Lower leg skin (tissue), 4 donors: Measurements from ENCODE around the gene COX14. TPM values are rescaled to one million over a fixed set of nuclear protein-coding genes. Genes with fewer than 3 reads are reported as not detected.

Source experiments
- DNase-seq, 2 donors: peaks; one replicate each; pipeline ENCODE4 v3.0.0-alpha.2; 2019; ENCODE audit warnings: low spot score in 2 of 2
- H3K4me3 ChIP-seq: fragments of 200-600 bp; sonication (generic); 2 replicates; pipeline ENCODE4 v1.5.1; 2017; ENCODE audit warnings: mild to moderate bottlenecking, low read depth; ENCODE audit not compliant: poor library complexity, severe bottlenecking
- CTCF ChIP-seq, 3 donors: fragments of 450-650 bp; IDR thresholded peaks; one replicate each; pipeline ENCODE4 v1.5.1; 2016; ENCODE audit warnings: antibody characterized with exemption in 3 of 3, mild to moderate bottlenecking in 3 of 3, moderate library complexity in 2 of 3
- POLR2A ChIP-seq, 2 donors: fragments of 450-650 bp; IDR thresholded peaks; one replicate each; pipeline ENCODE4 v1.6.1; 2016 to 2017; ENCODE audit warnings: antibody characterized with exemption in 2 of 2, mild to moderate bottlenecking in 1 of 2, moderate library complexity in 1 of 2
- WGBS, 2 donors: methylation state at CpG; one replicate each; pipeline ENCODE4 v1.1.5; 2018; 5-methylcytosine and 5-hydroxymethylcytosine counted together
- intact Hi-C: fragments of 100-400 bp; cut with DNase I; formaldehyde crosslinking; loops from one replicate; pipeline ENCODE4 v1.15.0; 2023; ENCODE audit warnings: low total_unique reads
- total RNA-seq, 4 donors: library from RNA; depleted of rRNA; stranded (reverse); fragments of >200 nt; gene quantifications; one replicate each; pipeline ENCODE4 v1.1.0, GENCODE V29; 2016

The COX14 gene
- total RNA-seq, 4 donors from 2014 or later, result 29.0 to 52.1 (median 36.8) TPM

DNA sequence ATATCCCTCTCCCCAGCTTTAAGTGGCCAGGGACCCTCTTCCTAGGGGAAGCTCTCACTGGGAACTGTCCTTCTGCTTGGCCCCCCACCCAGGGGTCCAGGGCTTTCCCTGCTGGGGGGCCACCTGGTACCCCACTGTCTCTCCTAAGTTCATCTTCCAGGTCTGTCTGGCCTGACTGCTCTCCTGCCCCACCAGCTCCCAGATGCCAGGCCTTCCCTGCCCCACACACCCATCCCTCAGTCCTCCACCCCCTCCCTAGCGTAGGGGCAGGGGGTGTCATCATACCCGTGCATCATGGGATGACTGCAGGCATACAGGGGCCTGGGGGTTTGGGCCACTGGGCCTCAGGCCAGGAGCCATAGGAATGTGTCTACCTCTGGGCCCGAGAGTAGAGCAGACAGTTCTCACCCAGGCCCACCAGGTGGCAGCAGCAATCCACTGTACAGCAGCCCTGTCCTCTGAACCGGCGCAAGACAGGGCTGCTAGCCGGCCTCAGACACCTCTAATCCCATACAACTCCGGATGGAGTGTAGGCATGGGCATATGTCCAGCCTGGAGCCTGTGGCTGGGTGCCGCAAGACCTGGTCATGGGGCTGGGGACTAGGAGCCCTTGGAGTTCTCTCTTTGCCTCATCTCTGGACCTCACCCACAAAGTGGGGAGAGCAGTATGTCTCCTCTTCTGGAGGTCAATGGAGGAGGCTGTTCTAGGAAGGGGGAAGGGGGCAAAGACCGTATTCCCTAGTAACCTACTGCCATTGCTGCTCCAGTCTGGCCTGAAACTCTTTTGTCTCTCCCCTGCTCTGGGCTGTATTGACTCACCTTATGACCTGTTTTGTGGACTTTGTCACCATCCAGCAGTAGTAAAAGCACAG, 36.9 kb upstream of the COX14 start:
- peak; percentile 77 to 97 for DNase-seq
- intact Hi-C loops, result loop anchor here (5.0 kb wide), 2 partner anchors 102 to 208 kb away; no protein-coding TSS in a partner anchor
- 3 to 6% methylated on average over 9 of the region's 9 CpGs for WGBS, 2 donors

DNA sequence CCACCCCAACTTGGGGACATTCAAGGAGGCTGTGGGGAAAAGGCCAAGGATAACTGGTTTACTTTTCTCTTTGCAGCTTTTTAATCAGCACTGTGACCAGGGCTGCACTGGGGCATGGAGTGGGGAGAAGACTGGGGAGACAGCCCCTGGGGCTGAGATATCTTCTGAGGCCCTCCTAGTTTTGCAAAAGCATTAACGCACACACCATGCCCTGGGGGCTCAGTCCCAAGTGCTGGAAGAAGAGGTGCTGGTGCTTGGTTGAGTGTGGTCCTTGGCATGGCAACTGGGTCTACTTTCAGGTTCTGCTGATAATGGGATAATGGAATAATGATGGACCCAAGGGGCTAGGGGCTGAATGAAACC, 36.2 kb upstream of the COX14 start:
- DNase-seq, result no peak
- intact Hi-C loops, result loop anchor here (5.0 kb wide), 1 partner anchor 102 kb away; no protein-coding TSS in a partner anchor
- WGBS, 2 donors, result 50 to 77% methylated on average over 1 of the region's 1 CpG
- H3K4me3 ChIP-seq, result no peak overlapping the region
- no peak for TF ChIP-seq CTCF (IDR thresholded peaks at IDR 0.05)
- TF ChIP-seq POLR2A (IDR thresholded peaks at IDR 0.05), result no peak

More for the DNA sequence above, 36.9 kb upstream of the COX14 start:
- TF ChIP-seq POLR2A (IDR thresholded peaks at IDR 0.05) (no peak), CTCF (IDR thresholded peaks at IDR 0.05) (peak in 2 of 3 donors; percentile 55 to 93)
- H3K4me3 ChIP-seq, result no peak overlapping the region

DNA sequence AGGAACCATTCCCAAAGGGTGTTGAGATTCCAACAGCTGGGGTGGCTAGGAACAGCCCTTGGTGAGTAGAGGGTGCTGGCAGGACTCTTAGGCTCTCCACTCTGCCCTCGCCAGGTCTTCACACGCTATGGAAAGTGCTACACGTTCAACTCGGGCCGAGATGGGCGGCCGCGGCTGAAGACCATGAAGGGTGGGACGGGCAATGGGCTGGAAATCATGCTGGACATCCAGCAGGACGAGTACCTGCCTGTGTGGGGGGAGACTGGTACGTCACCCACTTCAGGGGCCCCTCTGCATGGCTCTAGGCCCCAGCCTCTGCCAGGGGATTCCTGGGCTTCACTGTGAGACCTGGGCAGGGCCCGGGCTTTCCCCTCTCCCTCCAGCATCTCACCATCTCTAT, 34.9 kb upstream of the COX14 start:
- 88 to 90% methylated on average over 12 of the region's 12 CpGs for WGBS, 2 donors
- no peak overlapping the region for H3K4me3 ChIP-seq
- TF ChIP-seq CTCF (IDR thresholded peaks at IDR 0.05) (no peak), POLR2A (IDR thresholded peaks at IDR 0.05) (no peak)
- no peak for DNase-seq
- intact Hi-C loops, result loop anchor here (5.0 kb wide), 1 partner anchor 100 kb away; no protein-coding TSS in a partner anchor

- TF ChIP-seq CTCF (IDR thresholded peaks at IDR 0.05) (no peak), POLR2A (IDR thresholded peaks at IDR 0.05) (no peak)
- DNase-seq, result no peak
- H3K4me3 ChIP-seq, result no peak overlapping the region
- intact Hi-C loops, result loop anchor here (5.0 kb wide), 1 partner anchor 99 kb away; no protein-coding TSS in a partner anchor
- 97 to 98% methylated on average over 9 to 10 of the region's 10 CpGs for WGBS, 2 donors
Observed at GRCh38 chr12:50078281-50078680, 33.8 kb upstream of the COX14 start.

DNA sequence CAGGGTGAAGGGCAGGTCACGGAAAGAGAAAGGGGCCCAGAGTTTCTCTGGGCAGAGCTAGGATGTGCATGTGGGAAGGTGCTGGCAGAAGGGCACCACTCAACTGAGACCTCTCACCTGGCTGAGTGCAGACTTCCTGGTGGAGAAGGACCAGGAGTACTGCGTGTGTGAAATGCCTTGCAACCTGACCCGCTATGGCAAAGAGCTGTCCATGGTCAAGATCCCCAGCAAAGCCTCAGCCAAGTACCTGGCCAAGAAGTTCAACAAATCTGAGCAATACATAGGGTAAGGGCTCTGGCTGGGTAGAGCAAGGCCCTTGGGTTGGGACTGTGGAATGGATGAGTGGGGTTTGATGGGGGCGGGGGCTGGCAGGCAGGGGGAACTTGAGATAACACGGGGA, 32.3 kb upstream of the COX14 start:
- no peak for DNase-seq
- no peak for TF ChIP-seq CTCF (IDR thresholded peaks at IDR 0.05)
- no peak for TF ChIP-seq POLR2A (IDR thresholded peaks at IDR 0.05)
- no peak overlapping the region for H3K4me3 ChIP-seq
- WGBS, 2 donors, result 86 to 94% methylated on average over 5 of the region's 5 CpGs
- intact Hi-C loops, result loop anchor here (5.0 kb wide), 1 partner anchor 98 kb away; no protein-coding TSS in a partner anchor
